Endothelial cell of umbilical vein (primary cell): ENCODE data around the gene FMN2. TPM values are rescaled to one million over a fixed set of nuclear protein-coding genes. Genes with fewer than 3 reads are reported as not detected.

Source experiments
- BruUV-seq: library from RNA; stranded (reverse); fragments of 400-500 nt; replicated peaks from 2 replicates; lab custom pipeline; 2021; lab: Mats Ljungman, UMichigan
- CTCF ChIA-PET: fragments of 300-600, 350-600 bp; sonication (Branson Sonifier 250); formaldehyde crosslinking; loops from one replicate; lab custom pipeline; 2021; ENCODE audit warnings: antibody characterized with exemption, inconsistent platforms; lab: Charles Lee
- POLR2A ChIA-PET: fragments of 300-600, 350-600 bp; sonication (Branson Sonifier 250); formaldehyde crosslinking; loops from one replicate; lab custom pipeline; 2021; ENCODE audit warnings: antibody characterized with exemption, inconsistent platforms; lab: Charles Lee
- DNase-seq: peaks from one replicate; pipeline ENCODE4 v3.0.0-alpha.2; 2011; ENCODE audit warnings: low read depth, low spot score
- FAIRE-seq: peaks from 2 replicates; lab custom pipeline; 2011; peaks lifted over from hg19 to GRCh38; lab: Jason Lieb, UNC
- H2AFZ ChIP-seq: 2 replicates; pipeline ENCODE4 v1.6.0; 2012; ENCODE audit warnings: low read depth, low read length, control low read depth, inconsistent platforms
- H3K27ac ChIP-seq: 2 replicates; pipeline ENCODE4 v1.5.1; 2011; ENCODE audit warnings: low read depth, mild to moderate bottlenecking, control low read depth, low read length, moderate library complexity; ENCODE audit not compliant: insufficient read depth
- H3K27me3 ChIP-seq, 2 experiments: 2 replicates each; pipeline versions ENCODE4 v1.6.0 to v1.6.1; 2011; ENCODE audit warnings: low read length in 2 of 2, mixed read lengths in 1 of 2; ENCODE audit not compliant: control insufficient read depth in 2 of 2, insufficient read depth in 2 of 2
- H3K36me3 ChIP-seq, 2 experiments: 2 replicates in 1 of 2; 3 replicates in 1 of 2; pipeline ENCODE4 v1.5.1; 2011; ENCODE audit warnings: low read length in 2 of 2, mild to moderate bottlenecking in 1 of 2, moderate library complexity in 1 of 2; ENCODE audit not compliant: control insufficient read depth in 2 of 2, insufficient read depth in 2 of 2; ENCODE audit errors: extremely low read depth in 1 of 2
- H3K4me1 ChIP-seq: 3 replicates; pipeline ENCODE4 v1.5.1; 2011; ENCODE audit warnings: mild to moderate bottlenecking, low read length; ENCODE audit not compliant: control insufficient read depth, insufficient read depth; ENCODE audit errors: extremely low read depth
- H3K4me2 ChIP-seq: 2 replicates; pipeline ENCODE4 v1.6.1; 2011; ENCODE audit warnings: low read length, control low read depth, mixed read lengths; ENCODE audit not compliant: insufficient read depth
- H3K4me3 ChIP-seq, 3 experiments: fragments of 200-600 bp in 1 of 3; sonication (generic), shearing (Covaris generic) in 1 of 3; replicated peaks in 1 of 3; 2 replicates each; pipeline ENCODE4 v1.5.1; 2011 to 2016; ENCODE audit warnings: control low read depth in 3 of 3, low read length in 3 of 3, mild to moderate bottlenecking in 2 of 3, inconsistent platforms in 1 of 3, low read depth in 1 of 3, moderate library complexity in 1 of 3; ENCODE audit not compliant: insufficient read depth in 1 of 3
- H3K79me2 ChIP-seq: 2 replicates; pipeline ENCODE4 v1.6.0; 2012; ENCODE audit warnings: low read length, inconsistent platforms; ENCODE audit not compliant: control insufficient read depth, insufficient read depth
- H3K9ac ChIP-seq: replicated peaks from 2 replicates; pipeline ENCODE3; 2011; ENCODE audit warnings: low read length, control low read depth; ENCODE audit not compliant: insufficient read depth; ENCODE audit errors: extremely low read depth
- H3K9me1 ChIP-seq: replicated peaks from 3 replicates; pipeline ENCODE4 v1.6.0; 2011; ENCODE audit warnings: mild to moderate bottlenecking, low read length; ENCODE audit not compliant: control insufficient read depth, insufficient read depth; ENCODE audit errors: extremely low read depth
- H3K9me3 ChIP-seq: replicated peaks from 2 replicates; pipeline ENCODE4 v1.5.1; 2012; ENCODE audit warnings: low read length, inconsistent platforms; ENCODE audit not compliant: control insufficient read depth, insufficient read depth
- H4K20me1 ChIP-seq: replicated peaks from 2 replicates; pipeline ENCODE3; 2011; ENCODE audit warnings: mild to moderate bottlenecking, low read length; ENCODE audit not compliant: control insufficient read depth, insufficient read depth; ENCODE audit errors: extremely low read depth
- CTCF ChIP-seq, 2 donors: IDR thresholded peaks; 1 replicate in 1 of 2; 2 replicates in 1 of 2; pipeline ENCODE4 v1.5.1; 2011; ENCODE audit warnings: low read length in 2 of 2, mild to moderate bottlenecking in 2 of 2, moderate library complexity in 2 of 2, control low read depth in 1 of 2, inconsistent platforms in 1 of 2, low read depth in 1 of 2; ENCODE audit not compliant: insufficient read depth in 1 of 2; ENCODE audit errors: extremely low read depth in 1 of 2
- EZH2 ChIP-seq: IDR thresholded peaks from 2 replicates; pipeline ENCODE4 v1.6.1; 2012; ENCODE audit warnings: borderline replicate concordance, low read depth, mild to moderate bottlenecking, moderate library complexity, low read length, inconsistent platforms; ENCODE audit not compliant: severe bottlenecking
- FOS ChIP-seq: IDR thresholded peaks from 2 replicates; pipeline ENCODE4 v1.6.1; 2011; ENCODE audit warnings: mild to moderate bottlenecking, low read length, moderate library complexity, borderline replicate concordance; ENCODE audit not compliant: insufficient read depth
- GATA2 ChIP-seq: IDR thresholded peaks from 2 replicates; pipeline ENCODE4 v1.7.0; 2011; ENCODE audit warnings: low read depth, mild to moderate bottlenecking, moderate library complexity, mixed read lengths, low read length; ENCODE audit not compliant: insufficient read length, insufficient read depth
- JUN ChIP-seq: IDR thresholded peaks from 2 replicates; pipeline ENCODE4 v1.6.1; 2011; ENCODE audit warnings: borderline replicate concordance, low read depth; ENCODE audit not compliant: insufficient read length, insufficient read depth
- MAX ChIP-seq: IDR thresholded peaks from 2 replicates; pipeline ENCODE4 v1.6.1; 2011; ENCODE audit not compliant: insufficient read depth, insufficient read length
- MYC ChIP-seq: IDR thresholded peaks from one replicate; pipeline ENCODE4 v1.6.1; 2011; ENCODE audit warnings: mild to moderate bottlenecking, low read depth, low read length
- POLR2A ChIP-seq: IDR thresholded peaks from 2 replicates; pipeline ENCODE4 v1.6.1; 2012; ENCODE audit warnings: low read depth, mild to moderate bottlenecking, control low read depth, low read length
- POLR2AphosphoS5 ChIP-seq: IDR thresholded peaks from 2 replicates; pipeline ENCODE4 v1.6.1; 2012; ENCODE audit warnings: low read depth, mild to moderate bottlenecking, control low read depth, low read length, moderate library complexity; ENCODE audit not compliant: insufficient read depth
- dilution Hi-C: fragments of 300-500 bp; cut with MboI; formaldehyde crosslinking; loops from one replicate; pipeline ENCODE4 v1.15.0; 2019; ENCODE audit warnings: low sequenced_read_pairs; ENCODE audit not compliant: extremely low pct_ligation_motif_present
- intact Hi-C: fragments of 100-400 bp; cut with micrococcal nuclease; formaldehyde crosslinking; loops from one replicate; pipeline ENCODE4 v1.10.0; 2022
- polyA plus RNA-seq, 4 experiments: library from polyadenylated mRNA; depleted of rRNA in 3 of 4; stranded (reverse) in 3 of 4; unstranded in 1 of 4; fragments of >200 nt; gene quantifications; 2 replicates each; pipeline versions ENCODE4 v1.2.1 to v1.2.3, GENCODE V29; 2011 to 2012; ENCODE audit warnings: missing spikeins in 1 of 4
- total RNA-seq: library from RNA; stranded (reverse); gene quantifications from 2 replicates; pipeline ENCODE4 v1.2.3, GENCODE V29; 2021

Gene FMN2
- total and polyA plus RNA-seq, 2 donors (not counting 3 experiments of a cell fraction or from before 2014, with no cell fraction given), result not detected

GRCh38 chr1:240496941-240497340 is 405.3 kb downstream of the FMN2 start:
- H3K36me3 ChIP-seq, result no peaks in the 10 kb centered on the region
- DNase-seq (no peak), FAIRE-seq (no peak)
- no TSS peak for BruUV-seq
- H3K9ac ChIP-seq, result no peak overlapping the region
- intact Hi-C loops (no loop called here), dilution Hi-C loops (no loop called here)
- TF ChIP-seq FOS, result no peak
- no peak for TF ChIP-seq JUN
- no peak for TF ChIP-seq EZH2
- TF ChIP-seq POLR2AphosphoS5, result no peak
- TF ChIP-seq MYC, result no peak
- TF ChIP-seq GATA2, result no peak
- TF ChIP-seq CTCF (IDR thresholded peaks at IDR 0.05; ENCODE audit: extremely low read depth in 1 of 2, insufficient read depth in 1 of 2, low read depth in 1 of 2, low read length in 2 of 2), result no peak
- no peak for TF ChIP-seq MAX
- no peak for TF ChIP-seq POLR2A
- no peaks in the 10 kb centered on the region for H3K79me2 ChIP-seq
- no peak overlapping the region for H3K27ac ChIP-seq
- H3K9me1 ChIP-seq, result no peaks in the 10 kb centered on the region
- H2AFZ ChIP-seq, result no peak overlapping the region
- H3K4me2 ChIP-seq, result no peak overlapping the region
- no peak overlapping the region for H3K4me3 ChIP-seq
- CTCF ChIA-PET, result no interaction called here
- H4K20me1 ChIP-seq, result no peaks in the 10 kb centered on the region
- H3K4me1 ChIP-seq, result no peaks in the 10 kb centered on the region
- POLR2A ChIA-PET, result no interaction called here
- no peaks in the 10 kb centered on the region for H3K27me3 ChIP-seq
- H3K9me3 ChIP-seq, result no peaks in the 10 kb centered on the region
